RPMI7951 (cell line): ENCODE measurements around the gene LILRB3. TPM values are rescaled to one million over a fixed set of nuclear protein-coding genes. Genes with fewer than 3 reads are reported as not detected.
"Not testable (repeated sequence)": the region's sequence is repeated elsewhere in the genome, so short reads cannot be mapped to it uniquely, and the experiment has no call there.

Experiments used
- DNase-seq: peaks from one replicate; pipeline ENCODE4 v3.0.0-alpha.2; 2012; ENCODE audit warnings: low read depth
- total RNA-seq: library from RNA; depleted of rRNA; stranded (reverse); fragments of >200 nt; shearing (Covaris generic); gene quantifications from 2 replicates; pipeline ENCODE4 v1.2.3, GENCODE V29; 2014; rRNA removed

LILRB3 gene
- not detected in 2 replicates for total RNA-seq

GRCh38 chr19:54222474-54223276 lies at the start of gene LILRB3:
Gene LILRB3, minus strand, starts transcription at chr19:54223007. Its CDS starts 31 bp downstream, at chr19:54222976.
- DNase-seq: not testable (repeated sequence)

GRCh38 chr19:54272181-54272580 lies 49.4 kb upstream of the LILRB3 start:
- not testable (repeated sequence) for DNase-seq

GRCh38 chr19:54271587-54271986 lies 48.8 kb upstream of the LILRB3 start:
- DNase-seq: not testable (repeated sequence)

- DNase-seq: no peak
Observed at GRCh38 chr19:54271106-54271505, 48.3 kb upstream of the LILRB3 start.

GRCh38 chr19:54268936-54269335 lies 46.1 kb upstream of the LILRB3 start:
- no peak for DNase-seq

GRCh38 chr19:54266133-54266532 lies 43.3 kb upstream of the LILRB3 start:
- DNase-seq: peak; percentile 55

- DNase-seq: no peak
Observed at GRCh38 chr19:54262470-54262869, 39.7 kb upstream of the LILRB3 start.

GRCh38 chr19:54262066-54262465 lies 39.3 kb upstream of the LILRB3 start:
- DNase-seq: no peak

- DNase-seq: no peak
Observed at GRCh38 chr19:54257116-54257480, 34.3 kb upstream of the LILRB3 start, which contains the start of gene LILRB5. Gene LILRB5, minus strand, starts transcription at chr19:54257273. Its CDS starts 80 bp downstream, at chr19:54257193.

GRCh38 chr19:54256250-54257115 lies 33.7 kb upstream of the LILRB3 start:
- no peak for DNase-seq

GRCh38 chr19:54255105-54255775 lies 32.4 kb upstream of the LILRB3 start:
- DNase-seq: no peak

- no peak for DNase-seq
Observed at GRCh38 chr19:54254195-54254906, 31.5 kb upstream of the LILRB3 start.

GRCh38 chr19:54253331-54254194 lies 30.8 kb upstream of the LILRB3 start:
- DNase-seq: no peak

GRCh38 chr19:54252845-54253244 lies 30.0 kb upstream of the LILRB3 start:
- DNase-seq: no peak

- DNase-seq: no peak
Observed at GRCh38 chr19:54252243-54252642, 29.4 kb upstream of the LILRB3 start.

- peak; percentile 11 for DNase-seq
Observed at GRCh38 chr19:54248016-54248601, 25.3 kb upstream of the LILRB3 start.

- no peak for DNase-seq
Observed at GRCh38 chr19:54247106-54247930, 24.5 kb upstream of the LILRB3 start.

- no peak for DNase-seq
Observed at GRCh38 chr19:54245936-54246335, 23.1 kb upstream of the LILRB3 start.

- not testable (repeated sequence) for DNase-seq
Observed at GRCh38 chr19:54243809-54244208, 21.0 kb upstream of the LILRB3 start.
